Stomach (tissue), 4 donors: ENCODE results near the gene UPF3B.

ENCODE experiments used
- CTCF ChIP-seq, 7 experiments: fragments of 450-650 bp in 4 of 7; fragments of 200-600 bp in 3 of 7; sonication (generic) in 3 of 7; IDR thresholded peaks; one replicate each; pipeline ENCODE4 v1.5.1; 2016 to 2019; ENCODE audit warnings: antibody characterized with exemption in 7 of 7, control low read depth in 2 of 7, mild to moderate bottlenecking in 1 of 7
- EP300 ChIP-seq: sonication (generic); formaldehyde crosslinking; IDR thresholded peaks from one replicate; pipeline ENCODE4 v1.6.1; 2017; ENCODE audit warnings: antibody characterized with exemption
- POLR2AphosphoS5 ChIP-seq, 3 donors: sonication (generic); formaldehyde crosslinking; IDR thresholded peaks; one replicate each; pipeline ENCODE4 v1.6.1; 2016; ENCODE audit warnings: antibody characterized with exemption in 3 of 3

- TF ChIP-seq CTCF (IDR thresholded peaks at IDR 0.05), result no peak
- no peak for TF ChIP-seq EP300
- TF ChIP-seq POLR2AphosphoS5 (IDR thresholded peaks at IDR 0.05), result no peak
Measured at GRCh38 chrX:119790977-119791436, 61.8 kb downstream of the UPF3B start.
